Stomach (tissue), 4 donors: ENCODE data around the gene ATP11A.

Experiments
- CTCF ChIP-seq, 7 experiments: fragments of 450-650 bp in 4 of 7; fragments of 200-600 bp in 3 of 7; sonication (generic) in 3 of 7; IDR thresholded peaks; one replicate each; pipeline ENCODE4 v1.5.1; 2016 to 2019; ENCODE audit warnings: antibody characterized with exemption in 7 of 7, control low read depth in 2 of 7, mild to moderate bottlenecking in 1 of 7
- POLR2A ChIP-seq, 4 donors: fragments of 450-650 bp; IDR thresholded peaks; one replicate each; pipeline ENCODE4 v1.6.1; 2016; ENCODE audit warnings: antibody characterized with exemption in 4 of 4, control low read depth in 2 of 4, mild to moderate bottlenecking in 1 of 4, moderate library complexity in 1 of 4
- POLR2AphosphoS5 ChIP-seq, 3 donors: sonication (generic); formaldehyde crosslinking; IDR thresholded peaks; one replicate each; pipeline ENCODE4 v1.6.1; 2016; ENCODE audit warnings: antibody characterized with exemption in 3 of 3

GRCh38 chr13:112894423-112894672 lies 204.5 kb downstream of the ATP11A start:
- TF ChIP-seq CTCF (IDR thresholded peaks at IDR 0.05) (no peak), POLR2A (IDR thresholded peaks at IDR 0.05) (no peak), POLR2AphosphoS5 (IDR thresholded peaks at IDR 0.05) (no peak)
